ENCODE results near the gene NTRK1. TPM values are rescaled to one million over a fixed set of nuclear protein-coding genes. Genes with fewer than 3 reads are reported as not detected.
"Not testable (repeated sequence)": the region's sequence is repeated elsewhere in the genome, so short reads cannot be mapped to it uniquely, and the experiment has no call there.

The NTRK1 gene
- total RNA-seq, 1 donor from 2014 or later: 6.6 TPM

DNA sequence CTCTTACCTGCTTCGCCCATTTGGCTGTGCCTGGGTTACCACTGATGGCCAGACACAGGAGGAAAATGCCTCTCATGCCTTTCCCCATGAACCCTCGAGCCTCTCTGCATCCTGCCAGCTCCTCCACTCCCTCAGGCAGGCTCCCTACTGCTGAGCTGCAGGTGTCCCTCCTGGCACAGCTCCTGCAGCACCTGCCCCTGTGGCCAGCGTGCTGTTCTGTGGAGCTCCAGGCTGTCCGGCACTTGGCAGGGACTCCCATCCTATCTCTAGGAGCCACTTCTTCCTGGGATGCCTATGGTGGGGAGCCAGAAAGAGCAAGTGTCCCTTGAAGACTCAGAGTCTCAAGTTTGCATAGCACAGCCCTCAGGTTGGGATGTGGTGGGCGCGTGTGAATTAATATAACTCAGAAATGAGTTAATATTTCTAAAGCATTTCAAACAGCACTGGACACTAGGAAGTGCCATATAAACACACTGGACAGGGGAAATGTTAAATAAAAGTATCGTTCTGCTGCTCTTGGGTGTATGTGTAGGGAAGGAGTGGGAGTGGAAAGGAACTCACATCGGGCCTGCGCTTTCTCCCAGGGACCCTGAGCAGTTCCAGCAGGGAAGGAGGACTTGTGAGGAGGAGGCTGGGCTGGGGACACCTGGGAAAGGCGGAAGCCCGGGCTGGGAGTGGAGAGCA lies 62.5 kb downstream of the NTRK1 start:
- peaks cover 5% of the 10 kb centered on the region for H3K36me3 Mint-ChIP-seq
- TF ChIP-seq, protein P1, sequence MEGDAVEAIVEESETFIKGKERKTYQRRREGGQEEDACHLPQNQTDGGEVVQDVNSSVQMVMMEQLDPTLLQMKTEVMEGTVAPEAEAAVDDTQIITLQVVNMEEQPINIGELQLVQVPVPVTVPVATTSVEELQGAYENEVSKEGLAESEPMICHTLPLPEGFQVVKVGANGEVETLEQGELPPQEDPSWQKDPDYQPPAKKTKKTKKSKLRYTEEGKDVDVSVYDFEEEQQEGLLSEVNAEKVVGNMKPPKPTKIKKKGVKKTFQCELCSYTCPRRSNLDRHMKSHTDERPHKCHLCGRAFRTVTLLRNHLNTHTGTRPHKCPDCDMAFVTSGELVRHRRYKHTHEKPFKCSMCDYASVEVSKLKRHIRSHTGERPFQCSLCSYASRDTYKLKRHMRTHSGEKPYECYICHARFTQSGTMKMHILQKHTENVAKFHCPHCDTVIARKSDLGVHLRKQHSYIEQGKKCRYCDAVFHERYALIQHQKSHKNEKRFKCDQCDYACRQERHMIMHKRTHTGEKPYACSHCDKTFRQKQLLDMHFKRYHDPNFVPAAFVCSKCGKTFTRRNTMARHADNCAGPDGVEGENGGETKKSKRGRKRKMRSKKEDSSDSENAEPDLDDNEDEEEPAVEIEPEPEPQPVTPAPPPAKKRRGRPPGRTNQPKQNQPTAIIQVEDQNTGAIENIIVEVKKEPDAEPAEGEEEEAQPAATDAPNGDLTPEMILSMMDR (conservative IDR thresholded peaks at IDR 0.05): no peak
- no peak overlapping the region for H3K27ac Mint-ChIP-seq
- peak overlapping the region; percentile 80 for H3K4me3 Mint-ChIP-seq
- DNase-seq (ENCODE audit: extremely low spot score, unreplicated experiment): no peak
- H3K9me3 Mint-ChIP-seq: no peaks in the 10 kb centered on the region
- H3K4me1 Mint-ChIP-seq (ENCODE audit: unreplicated experiment): peaks cover 21% of the 10 kb centered on the region
- H3K27me3 Mint-ChIP-seq: peaks cover 96% of the 10 kb centered on the region

DNA sequence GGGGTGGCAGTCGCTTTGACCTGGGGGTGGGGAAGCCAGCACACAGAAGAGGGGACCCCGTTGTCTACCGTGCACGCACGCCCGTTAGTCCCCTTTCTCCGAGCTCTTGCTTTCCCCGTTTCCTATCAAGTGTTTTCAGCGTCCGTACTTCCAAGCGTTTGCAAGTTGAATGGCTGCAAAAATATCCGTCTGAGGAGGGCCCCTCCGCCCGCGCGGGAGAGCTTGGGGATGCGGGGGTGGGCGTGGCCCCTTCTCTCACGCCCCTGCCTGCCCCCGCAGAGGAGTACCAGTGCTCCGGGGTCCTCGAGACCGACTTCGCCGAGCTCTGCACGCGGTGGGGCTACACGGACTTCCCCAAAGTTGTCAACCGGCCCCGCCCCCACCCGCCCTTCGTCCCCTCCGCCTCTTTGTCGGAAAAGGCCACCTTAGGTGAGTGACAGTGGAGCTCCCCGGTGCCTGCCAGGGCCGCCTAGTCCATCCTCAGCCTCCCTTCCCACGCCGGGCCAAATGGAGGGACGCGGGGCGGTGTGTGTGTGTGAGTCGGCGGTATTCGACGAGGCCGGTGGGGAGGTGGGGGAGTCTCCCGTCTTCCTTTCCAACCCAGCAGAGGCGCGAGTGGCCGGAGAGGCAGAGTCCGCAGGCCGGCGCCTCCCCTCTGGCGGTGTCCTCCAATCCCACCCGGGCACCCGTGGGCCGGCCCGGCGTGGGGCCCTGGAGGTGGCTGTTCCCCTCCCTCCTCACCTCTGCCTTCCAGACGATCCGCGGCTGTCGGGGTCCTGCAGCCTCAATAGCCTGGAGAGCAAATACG lies 63.2 kb downstream of the NTRK1 start:
- Mint-ChIP-seq H3K36me3 (no peaks in the 10 kb centered on the region), H3K27me3 (peaks cover 98% of the 10 kb centered on the region), H3K4me3 (peak overlapping the region; percentile 80), H3K27ac (no peak overlapping the region), H3K4me1 (ENCODE audit: unreplicated experiment) (peaks cover 22% of the 10 kb centered on the region), H3K9me3 (no peaks in the 10 kb centered on the region)
- DNase-seq (ENCODE audit: extremely low spot score, unreplicated experiment): no peak
- TF ChIP-seq, protein P1 (conservative IDR thresholded peaks at IDR 0.05): no peak

DNA sequence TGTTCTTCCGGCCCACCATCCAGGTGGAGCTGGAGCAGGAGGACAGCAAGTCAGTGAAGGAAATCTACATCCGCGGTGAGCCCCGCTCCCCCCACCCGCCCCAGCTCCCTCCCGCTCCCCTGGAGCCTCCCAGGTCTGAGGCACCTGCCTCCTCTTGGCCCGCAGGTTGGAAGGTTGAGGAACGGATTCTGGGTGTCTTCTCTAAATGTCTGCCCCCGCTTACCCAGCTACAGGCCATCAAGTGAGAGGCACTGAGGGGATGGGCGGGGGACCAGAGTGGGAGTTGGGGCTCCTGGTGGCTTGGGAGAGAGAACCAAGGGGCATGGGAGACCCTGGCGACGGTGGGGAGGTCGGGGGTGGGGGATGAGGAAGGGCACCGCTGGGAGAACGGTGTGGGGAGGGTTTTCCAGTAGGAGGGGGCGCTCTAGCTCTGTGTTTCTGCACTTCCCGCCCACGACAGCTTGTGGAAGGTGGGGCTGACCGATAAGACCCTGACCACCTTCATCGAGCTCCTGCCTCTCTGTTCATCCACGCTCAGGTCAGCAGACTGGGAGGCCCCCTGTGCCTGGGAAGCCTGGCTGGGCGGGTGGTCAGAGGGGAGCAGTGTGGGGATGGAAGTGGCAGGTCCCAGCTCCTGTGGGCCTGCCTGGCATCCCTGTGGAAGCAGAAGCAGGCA lies 64.0 kb downstream of the NTRK1 start:
- TF ChIP-seq, protein P1 (conservative IDR thresholded peaks at IDR 0.05): no peak
- H3K36me3 Mint-ChIP-seq: no peaks in the 10 kb centered on the region
- peaks cover 22% of the 10 kb centered on the region for H3K4me1 Mint-ChIP-seq (ENCODE audit: unreplicated experiment)
- H3K27me3 Mint-ChIP-seq: peaks cover 98% of the 10 kb centered on the region
- no peak for DNase-seq (ENCODE audit: extremely low spot score, unreplicated experiment)
- no peak overlapping the region for H3K4me3 Mint-ChIP-seq
- no peaks in the 10 kb centered on the region for H3K9me3 Mint-ChIP-seq
- H3K27ac Mint-ChIP-seq: no peak overlapping the region

DNA sequence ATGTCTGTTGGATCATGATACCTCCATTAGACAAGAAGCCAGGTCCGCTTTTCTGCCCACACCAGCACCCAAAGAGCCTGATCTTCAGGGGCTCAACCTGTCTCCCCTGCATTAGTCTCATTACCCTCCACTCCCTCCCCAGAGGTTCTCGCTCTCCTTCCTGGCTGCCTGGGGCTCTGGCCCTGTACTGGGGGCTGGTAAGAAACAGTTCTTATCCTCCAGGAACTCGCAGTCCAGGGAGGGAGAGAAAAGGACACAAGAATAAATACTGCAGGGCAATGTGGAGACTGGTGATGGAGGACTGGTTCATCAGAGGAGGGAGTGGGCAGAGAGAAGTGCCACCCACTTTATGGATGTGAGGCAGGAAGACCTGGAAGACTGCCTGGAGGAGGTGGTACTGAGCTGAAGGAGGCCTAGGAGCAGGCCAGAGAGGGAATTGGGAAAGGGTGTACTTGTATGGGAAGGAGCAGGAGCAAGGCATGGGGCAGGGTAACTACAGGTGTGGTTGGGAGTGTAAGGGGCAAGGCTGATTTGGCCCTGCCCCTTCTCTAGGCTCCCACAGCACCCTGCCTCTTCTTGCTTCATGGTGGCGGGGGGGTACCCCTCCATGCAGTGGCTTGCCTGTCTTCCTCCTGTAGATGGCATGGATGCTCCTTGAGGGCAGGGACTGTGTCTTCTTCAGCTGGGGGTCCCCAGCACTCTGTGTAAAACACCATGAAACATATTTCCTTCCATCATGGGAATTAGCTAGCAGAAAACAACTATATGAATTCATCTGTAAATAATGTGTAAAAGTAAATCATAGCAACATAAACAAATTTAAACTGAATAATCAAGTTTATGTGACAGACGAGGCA lies 64.7 kb downstream of the NTRK1 start:
- peaks cover 96% of the 10 kb centered on the region for H3K27me3 Mint-ChIP-seq
- peaks cover 22% of the 10 kb centered on the region for H3K4me1 Mint-ChIP-seq (ENCODE audit: unreplicated experiment)
- TF ChIP-seq, protein P1 (conservative IDR thresholded peaks at IDR 0.05): no peak
- H3K4me3 Mint-ChIP-seq: peak overlapping the region; percentile 50
- no peaks in the 10 kb centered on the region for H3K9me3 Mint-ChIP-seq
- H3K27ac Mint-ChIP-seq: no peak overlapping the region
- no peaks in the 10 kb centered on the region for H3K36me3 Mint-ChIP-seq
- DNase-seq (ENCODE audit: extremely low spot score, unreplicated experiment): no peak

DNA sequence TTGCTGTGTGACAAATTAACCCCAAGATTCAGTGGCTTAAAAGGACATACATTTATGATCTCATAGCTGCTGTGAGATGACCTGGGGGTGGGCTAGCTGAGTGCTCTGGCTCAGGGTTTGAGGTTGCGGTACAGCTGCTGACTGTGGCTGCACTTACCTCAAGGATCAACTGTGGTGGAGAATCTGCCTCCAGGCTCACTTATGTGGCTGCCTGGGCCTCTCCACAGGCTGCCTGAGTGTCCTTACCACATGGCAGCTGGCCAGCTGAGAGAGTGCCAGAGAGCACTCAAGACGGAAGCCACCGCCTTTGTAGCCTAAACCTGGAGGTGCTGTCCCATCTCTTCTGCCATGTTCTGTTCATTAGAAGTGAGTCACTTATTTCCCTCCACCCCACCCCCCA lies 65.5 kb downstream of the NTRK1 start:
- H3K36me3 Mint-ChIP-seq: no peaks in the 10 kb centered on the region

DNA sequence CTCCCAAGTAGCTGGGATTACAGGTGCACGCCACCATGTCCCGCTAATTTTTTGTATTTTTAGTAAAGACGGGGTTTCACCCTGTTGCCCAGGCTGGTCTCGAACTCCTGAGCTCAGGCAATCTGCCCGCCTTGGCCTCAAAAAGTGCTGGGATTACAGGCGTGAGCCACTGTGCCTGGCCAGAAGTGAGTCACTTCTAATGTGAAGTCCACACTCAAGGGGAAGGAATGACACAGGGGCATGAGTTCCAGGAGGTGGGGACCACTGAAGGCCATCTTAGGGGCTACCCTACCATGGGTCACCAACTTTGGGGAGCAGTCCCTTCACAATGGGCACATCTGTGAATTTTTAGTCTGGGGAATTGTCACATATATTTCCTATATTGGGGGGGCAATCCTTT lies 66.0 kb downstream of the NTRK1 start:
- H3K27ac Mint-ChIP-seq; DNase-seq (ENCODE audit: extremely low spot score, unreplicated experiment); H3K36me3 Mint-ChIP-seq; H3K4me3 Mint-ChIP-seq; H3K9me3 Mint-ChIP-seq: not testable (repeated sequence)
- peaks cover 26% of the 10 kb centered on the region for H3K4me1 Mint-ChIP-seq (ENCODE audit: unreplicated experiment)
- peaks cover 96% of the 10 kb centered on the region for H3K27me3 Mint-ChIP-seq

More for the DNA sequence above, 65.5 kb downstream of the NTRK1 start:
- no peak overlapping the region for H3K27ac Mint-ChIP-seq
- H3K4me3 Mint-ChIP-seq: peak overlapping the region; percentile 43
- TF ChIP-seq, protein P1 (conservative IDR thresholded peaks at IDR 0.05): no peak
- peaks cover 22% of the 10 kb centered on the region for H3K4me1 Mint-ChIP-seq (ENCODE audit: unreplicated experiment)
- H3K27me3 Mint-ChIP-seq: peaks cover 96% of the 10 kb centered on the region
- DNase-seq (ENCODE audit: extremely low spot score, unreplicated experiment): no peak
- no peaks in the 10 kb centered on the region for H3K9me3 Mint-ChIP-seq

All from type B pancreatic cell (in vitro differentiated cells).